VCaP (cell line): ENCODE measurements around the gene RPS27A.
"Not testable (repeated sequence)": the region's sequence is repeated elsewhere in the genome, so short reads cannot be mapped to it uniquely, and the experiment has no call there.

Experiments used
- H3K27ac ChIP-seq: fragments of 450-650 bp; 2 replicates; pipeline ENCODE4 v1.5.1; 2017
- TF ChIP-seq, protein P1 (sequence below): fragments of 450-650 bp; conservative IDR thresholded peaks from 2 replicates; pipeline ENCODE4 v1.5.1; 2017; ENCODE audit warnings: mild to moderate bottlenecking, moderate library complexity

The RPS27A gene

DNA sequence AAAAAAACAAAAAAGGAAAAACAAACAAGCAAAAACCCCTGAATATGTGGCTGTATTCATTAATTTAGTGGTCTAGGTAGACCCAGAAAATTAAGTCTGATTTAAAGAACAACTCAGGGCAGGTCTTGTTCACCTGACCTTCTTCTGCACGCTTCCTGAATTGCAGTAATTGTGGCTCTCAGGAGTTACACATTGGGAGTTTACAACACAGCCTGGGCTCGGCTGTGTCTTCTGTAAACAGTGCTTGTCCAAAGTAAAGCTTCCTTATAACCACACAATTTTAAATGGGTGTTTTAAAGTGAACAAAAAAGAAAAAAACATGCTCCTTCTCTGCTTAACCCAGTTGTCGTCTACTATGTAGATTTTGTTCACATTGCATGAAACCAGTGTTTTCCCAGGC lies 44.8 kb downstream of the RPS27A start:
- H3K27ac ChIP-seq: peak overlapping the region; percentile 53
- TF ChIP-seq, protein P1, sequence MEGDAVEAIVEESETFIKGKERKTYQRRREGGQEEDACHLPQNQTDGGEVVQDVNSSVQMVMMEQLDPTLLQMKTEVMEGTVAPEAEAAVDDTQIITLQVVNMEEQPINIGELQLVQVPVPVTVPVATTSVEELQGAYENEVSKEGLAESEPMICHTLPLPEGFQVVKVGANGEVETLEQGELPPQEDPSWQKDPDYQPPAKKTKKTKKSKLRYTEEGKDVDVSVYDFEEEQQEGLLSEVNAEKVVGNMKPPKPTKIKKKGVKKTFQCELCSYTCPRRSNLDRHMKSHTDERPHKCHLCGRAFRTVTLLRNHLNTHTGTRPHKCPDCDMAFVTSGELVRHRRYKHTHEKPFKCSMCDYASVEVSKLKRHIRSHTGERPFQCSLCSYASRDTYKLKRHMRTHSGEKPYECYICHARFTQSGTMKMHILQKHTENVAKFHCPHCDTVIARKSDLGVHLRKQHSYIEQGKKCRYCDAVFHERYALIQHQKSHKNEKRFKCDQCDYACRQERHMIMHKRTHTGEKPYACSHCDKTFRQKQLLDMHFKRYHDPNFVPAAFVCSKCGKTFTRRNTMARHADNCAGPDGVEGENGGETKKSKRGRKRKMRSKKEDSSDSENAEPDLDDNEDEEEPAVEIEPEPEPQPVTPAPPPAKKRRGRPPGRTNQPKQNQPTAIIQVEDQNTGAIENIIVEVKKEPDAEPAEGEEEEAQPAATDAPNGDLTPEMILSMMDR: no peak

- H3K27ac ChIP-seq: not testable (repeated sequence)
Measured at GRCh38 chr2:55279214-55279835, 46.8 kb downstream of the RPS27A start.

- H3K27ac ChIP-seq: not testable (repeated sequence)
Measured at GRCh38 chr2:55279859-55280424, 47.5 kb downstream of the RPS27A start.

DNA sequence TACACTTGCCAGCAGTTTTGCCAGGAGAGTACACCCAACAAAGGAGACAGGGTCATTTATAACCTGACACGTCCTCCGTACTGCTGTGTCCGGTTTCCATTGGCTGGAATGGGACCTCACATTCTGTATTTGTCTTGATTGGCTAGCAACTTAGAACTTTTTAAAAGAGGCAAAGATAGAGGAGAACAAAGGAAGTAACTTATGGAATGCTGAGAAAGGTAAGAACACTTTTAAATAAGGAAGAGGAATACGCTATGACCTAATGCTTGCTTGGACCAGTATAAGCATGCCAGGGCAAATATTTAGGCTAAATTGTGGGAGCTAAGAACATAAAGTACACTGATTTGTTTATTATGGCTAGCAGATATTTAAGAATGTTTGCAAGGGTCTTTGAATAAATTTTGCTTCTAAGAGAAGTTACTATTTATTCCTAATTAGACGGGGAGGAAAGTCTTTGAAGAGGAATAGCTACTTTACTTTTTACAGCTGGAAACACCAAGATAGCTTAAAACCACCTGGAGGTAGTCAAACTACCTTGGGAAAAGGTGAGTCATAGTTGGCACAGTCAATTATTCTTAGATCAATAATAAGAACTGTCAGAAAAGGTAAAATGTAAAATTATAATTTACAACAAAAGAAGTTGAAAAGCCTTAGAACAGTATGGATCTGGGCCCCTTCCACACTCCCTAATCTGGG lies 48.5 kb downstream of the RPS27A start:
- H3K27ac ChIP-seq: peak overlapping the region; percentile 91

- peak overlapping the region; percentile 91 for H3K27ac ChIP-seq
- TF ChIP-seq, protein P1: no peak
Measured at GRCh38 chr2:55282110-55282917, 49.8 kb downstream of the RPS27A start.

DNA sequence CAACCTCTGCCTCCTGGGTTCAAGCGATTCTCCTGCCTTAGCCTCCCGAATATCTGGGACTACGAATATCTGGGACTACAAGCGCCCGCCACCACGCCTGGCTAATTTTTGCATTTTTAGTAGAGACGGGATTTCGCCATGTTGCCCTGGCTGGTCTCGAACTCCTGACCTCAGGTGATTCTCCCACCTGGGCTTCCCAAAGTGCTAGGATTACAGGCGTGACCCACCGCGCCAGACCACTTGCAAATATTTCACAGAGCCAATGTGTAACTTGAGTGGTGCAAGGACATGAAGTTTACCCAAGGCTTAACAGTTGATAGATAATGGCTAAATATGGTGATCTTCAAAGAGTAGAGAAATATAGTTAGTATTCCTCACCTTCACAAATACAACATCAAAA lies 50.6 kb downstream of the RPS27A start:
- TF ChIP-seq, protein P1: no peak
- H3K27ac ChIP-seq: peak overlapping the region; percentile 91
